ENCODE measurements around the gene SCAMP3.
"Not testable (repeated sequence)": the region's sequence is repeated elsewhere in the genome, so short reads cannot be mapped to it uniquely, and the experiment has no call there.

Gene SCAMP3

GRCh38 chr1:155261852-155262673 is at the start of gene SCAMP3:
TSS of gene SCAMP3 (minus strand) at chr1:155262360. CDS start at chr1:155262151, 209 bp downstream.
- DNase-seq, result peak; percentile 91

GRCh38 chr1:155309423-155310021 is 47.4 kb upstream of the SCAMP3 start:
- DNase-seq, result no peak

- peak; percentile 98 for DNase-seq
Observed at GRCh38 chr1:155308493-155309422, 46.6 kb upstream of the SCAMP3 start, which contains the start of gene FDPS. TSS of gene FDPS (plus strand) at chr1:155308866. CDS start at chr1:155309790, 924 bp downstream.

- DNase-seq, result no peak
Observed at GRCh38 chr1:155307247-155307740, 45.1 kb upstream of the SCAMP3 start.

- DNase-seq, result no peak
Observed at GRCh38 chr1:155305881-155306391, 43.8 kb upstream of the SCAMP3 start.

- DNase-seq, result no peak
Observed at GRCh38 chr1:155304558-155305063, 42.5 kb upstream of the SCAMP3 start.

- no peak for DNase-seq
Observed at GRCh38 chr1:155301342-155301841, 39.2 kb upstream of the SCAMP3 start, which contains the start of gene PKLR. TSS of gene PKLR (minus strand) at chr1:155301438. CDS start at chr1:155301395, 43 bp downstream.

- DNase-seq, result no peak
Observed at GRCh38 chr1:155300553-155301329, 38.6 kb upstream of the SCAMP3 start.

GRCh38 chr1:155300024-155300423 is 37.9 kb upstream of the SCAMP3 start:
- DNase-seq, result no peak

GRCh38 chr1:155297384-155297783 is 35.2 kb upstream of the SCAMP3 start:
- no peak for DNase-seq

GRCh38 chr1:155296661-155297060 is 34.5 kb upstream of the SCAMP3 start:
- no peak for DNase-seq

- no peak for DNase-seq
Observed at GRCh38 chr1:155295942-155296267, 33.7 kb upstream of the SCAMP3 start.

GRCh38 chr1:155295183-155295941 is 33.2 kb upstream of the SCAMP3 start:
- DNase-seq, result no peak

GRCh38 chr1:155294520-155295182 is 32.5 kb upstream of the SCAMP3 start:
- no peak for DNase-seq

- no peak for DNase-seq
Observed at GRCh38 chr1:155293086-155293749, 31.1 kb upstream of the SCAMP3 start.

GRCh38 chr1:155291006-155291405 is 28.8 kb upstream of the SCAMP3 start:
- DNase-seq, result not testable (repeated sequence)

- no peak for DNase-seq
Observed at GRCh38 chr1:155287987-155288543, 25.9 kb upstream of the SCAMP3 start.

GRCh38 chr1:155286544-155286943 is 24.4 kb upstream of the SCAMP3 start:
- no peak for DNase-seq

GRCh38 chr1:155285631-155286044 is 23.5 kb upstream of the SCAMP3 start:
- DNase-seq, result no peak

Measured in CD4-positive, alpha-beta T cell treated with Interleukin-4 for 4 hours (primary cell).